ENCODE results near the gene KCNQ1.

KCNQ1 gene

DNA sequence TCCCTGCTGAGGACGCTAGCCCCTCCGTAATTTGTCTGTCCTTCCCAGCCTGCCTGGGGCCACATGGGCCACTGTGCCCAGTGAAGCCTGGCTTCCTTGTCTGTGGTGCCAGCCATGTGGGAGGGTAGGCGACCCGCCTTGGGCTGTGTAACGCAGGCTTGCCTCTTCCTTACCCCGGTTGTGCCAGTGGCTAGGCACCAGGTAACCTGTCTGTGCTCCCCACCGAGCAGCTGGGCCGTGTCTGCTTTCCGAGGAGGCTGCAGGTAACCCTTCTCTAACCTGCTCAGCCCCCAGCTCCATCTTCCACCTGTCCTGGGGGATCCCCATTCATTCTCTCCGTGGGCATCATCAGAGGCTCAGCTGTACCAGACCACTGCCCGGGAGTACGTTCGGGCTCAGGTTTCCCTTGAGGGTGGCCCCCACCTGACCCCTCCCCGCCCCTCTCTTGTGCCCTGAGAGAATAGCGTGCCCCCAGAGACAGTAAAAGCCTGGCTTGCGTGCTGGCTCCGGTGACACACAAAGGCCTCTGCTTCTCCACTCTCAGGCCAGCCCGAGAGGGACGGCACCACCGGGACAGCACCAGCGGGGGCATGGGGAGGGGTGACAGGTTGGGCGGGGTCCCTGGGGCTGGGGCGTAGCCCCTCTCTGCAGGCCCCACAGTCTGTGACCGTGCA is 361.7 kb downstream of the KCNQ1 start:
- no peaks in the 10 kb centered on the region for H3K79me2 ChIP-seq (ENCODE audit: control insufficient read depth, insufficient read depth, low read length, unreplicated experiment)
- no peak overlapping the region for H3K27ac ChIP-seq (ENCODE audit: low read depth, low read length)
- no peaks in the 10 kb centered on the region for H3K36me3 ChIP-seq (ENCODE audit: insufficient read depth, low read length)
- peaks cover 3% of the 10 kb centered on the region for H3K4me1 ChIP-seq (ENCODE audit: control insufficient read depth, insufficient read depth, low read length, unreplicated experiment)
- H3K4me3 ChIP-seq (ENCODE audit: low read depth, low read length) = no peak overlapping the region
- H2AFZ ChIP-seq (ENCODE audit: low read length, unreplicated experiment) = no peak overlapping the region
- H3K27me3 ChIP-seq (ENCODE audit: insufficient read depth, low read length) = peaks cover 24% of the 10 kb centered on the region

DNA sequence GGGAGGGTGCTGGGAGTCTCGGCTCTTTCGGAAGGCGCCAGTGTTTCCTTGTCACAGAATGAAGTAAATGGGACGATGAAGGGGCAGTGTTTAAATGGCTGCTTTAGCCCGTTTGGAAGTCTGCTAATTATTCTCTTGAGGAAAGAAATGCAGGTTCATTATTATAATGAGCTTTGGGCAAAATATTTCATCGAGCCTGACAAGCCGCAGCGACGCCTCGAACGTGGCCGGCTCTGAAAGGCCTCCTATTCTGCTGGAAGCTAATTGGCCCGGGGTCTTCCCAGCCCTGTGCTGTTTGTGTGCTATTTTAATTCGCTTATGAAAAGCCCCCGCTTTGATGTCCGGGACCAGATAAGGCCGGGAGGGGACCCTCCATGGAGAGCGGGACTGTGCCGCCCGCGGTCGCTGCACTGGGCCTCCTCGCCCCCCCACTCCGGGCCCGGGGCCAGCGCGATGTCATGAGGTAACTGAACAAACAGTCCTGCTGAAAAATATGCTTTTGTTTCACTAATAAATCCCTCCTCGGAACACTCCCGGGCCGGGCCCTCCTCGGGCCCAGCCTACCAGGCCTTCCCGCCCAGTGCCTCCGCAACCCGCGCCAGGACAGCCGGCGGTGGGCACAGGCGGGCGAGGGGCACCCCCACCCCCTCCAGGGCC is 362.3 kb downstream of the KCNQ1 start:
- Histone ChIP-seq H3K27ac (ENCODE audit: low read depth, low read length) (no peak overlapping the region), H3K4me1 (ENCODE audit: control insufficient read depth, insufficient read depth, low read length, unreplicated experiment) (peaks cover 3% of the 10 kb centered on the region), H2AFZ (ENCODE audit: low read length, unreplicated experiment) (no peak overlapping the region), H3K36me3 (ENCODE audit: insufficient read depth, low read length) (no peaks in the 10 kb centered on the region), H3K27me3 (ENCODE audit: insufficient read depth, low read length) (peaks cover 24% of the 10 kb centered on the region), H3K4me3 (ENCODE audit: low read depth, low read length) (no peak overlapping the region), H3K79me2 (ENCODE audit: control insufficient read depth, insufficient read depth, low read length, unreplicated experiment) (no peaks in the 10 kb centered on the region)

DNA sequence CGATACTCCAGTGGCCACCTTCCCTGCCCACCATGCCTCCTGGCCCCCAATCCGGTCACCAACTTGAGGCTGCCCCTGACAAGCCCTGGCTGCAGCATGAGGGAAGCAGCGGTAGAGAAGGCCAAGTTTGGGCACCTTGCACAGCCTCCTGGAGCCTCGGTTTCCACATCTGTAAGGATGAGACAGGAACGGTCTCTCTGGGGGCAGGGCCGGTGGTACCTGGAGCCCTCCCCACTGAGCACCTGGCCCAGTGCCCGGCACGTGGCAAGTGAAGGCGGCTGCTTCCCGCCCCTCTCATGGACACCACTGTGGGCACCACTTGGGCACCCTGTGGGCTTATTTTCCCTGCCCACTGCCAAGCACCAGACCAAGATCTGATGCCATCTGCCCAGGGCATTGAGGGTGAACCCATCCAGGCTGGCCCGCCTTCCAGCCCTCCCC is 363.0 kb downstream of the KCNQ1 start:
- Histone ChIP-seq H3K27me3 (ENCODE audit: insufficient read depth, low read length) (peaks cover 24% of the 10 kb centered on the region), H3K4me1 (ENCODE audit: control insufficient read depth, insufficient read depth, low read length, unreplicated experiment) (peaks cover 10% of the 10 kb centered on the region), H3K27ac (ENCODE audit: low read depth, low read length) (no peak overlapping the region), H3K36me3 (ENCODE audit: insufficient read depth, low read length) (no peaks in the 10 kb centered on the region), H3K4me3 (ENCODE audit: low read depth, low read length) (no peak overlapping the region), H3K79me2 (ENCODE audit: control insufficient read depth, insufficient read depth, low read length, unreplicated experiment) (no peaks in the 10 kb centered on the region), H2AFZ (ENCODE audit: low read length, unreplicated experiment) (no peak overlapping the region)

DNA sequence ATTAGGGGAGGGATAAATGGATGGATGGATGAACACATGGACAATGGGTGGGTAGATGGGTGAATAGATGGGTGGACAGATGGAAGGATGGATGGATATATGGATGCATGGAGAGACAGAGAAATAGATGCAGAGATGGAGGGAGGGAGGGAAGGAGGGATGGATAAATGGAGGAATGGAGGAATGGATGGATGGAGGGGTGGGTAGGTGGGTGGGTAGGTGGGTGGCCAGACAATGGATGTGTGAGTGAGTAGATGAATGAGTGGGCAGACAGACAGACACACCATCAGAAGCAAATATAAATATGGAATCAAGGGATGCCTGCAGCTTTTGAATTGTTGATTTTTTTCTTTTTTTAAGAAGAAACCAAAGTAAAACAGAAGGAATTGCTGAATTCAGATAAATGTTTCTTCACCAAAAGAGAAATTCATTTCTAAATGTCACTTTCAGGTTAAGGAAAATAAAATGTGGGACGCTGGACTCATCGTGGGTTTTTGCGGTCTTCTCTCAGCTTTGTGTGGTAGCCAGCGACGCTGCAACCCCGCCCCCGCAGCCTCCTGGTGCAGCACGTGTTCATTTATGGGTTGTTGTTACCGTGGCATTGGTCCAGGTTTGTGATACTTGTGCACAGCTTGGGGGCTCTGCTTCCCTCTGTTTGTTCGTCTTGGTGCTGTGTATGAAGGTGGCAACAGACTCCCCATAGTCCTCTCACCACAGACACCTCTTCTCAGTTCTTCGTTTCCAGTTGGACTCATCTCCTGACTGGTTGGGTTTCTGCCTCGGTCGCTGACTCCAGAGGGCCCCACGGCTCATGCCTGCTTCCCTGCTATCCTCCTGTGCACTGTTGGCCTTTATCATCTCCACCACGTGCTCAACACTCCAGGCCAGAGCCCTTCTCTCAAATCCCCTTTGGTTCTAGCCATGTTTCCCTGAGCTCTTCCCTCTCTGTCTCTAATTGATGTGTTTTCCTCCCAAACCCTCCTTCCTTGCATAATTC is 364.3 kb downstream of the KCNQ1 start:
- Histone ChIP-seq H3K4me1 (ENCODE audit: control insufficient read depth, insufficient read depth, low read length, unreplicated experiment) (peaks cover 12% of the 10 kb centered on the region), H2AFZ (ENCODE audit: low read length, unreplicated experiment) (no peak overlapping the region), H3K4me3 (ENCODE audit: low read depth, low read length) (no peak overlapping the region), H3K27ac (ENCODE audit: low read depth, low read length) (no peak overlapping the region), H3K27me3 (ENCODE audit: insufficient read depth, low read length) (peaks cover 24% of the 10 kb centered on the region), H3K79me2 (ENCODE audit: control insufficient read depth, insufficient read depth, low read length, unreplicated experiment) (no peaks in the 10 kb centered on the region), H3K36me3 (ENCODE audit: insufficient read depth, low read length) (no peaks in the 10 kb centered on the region)

DNA sequence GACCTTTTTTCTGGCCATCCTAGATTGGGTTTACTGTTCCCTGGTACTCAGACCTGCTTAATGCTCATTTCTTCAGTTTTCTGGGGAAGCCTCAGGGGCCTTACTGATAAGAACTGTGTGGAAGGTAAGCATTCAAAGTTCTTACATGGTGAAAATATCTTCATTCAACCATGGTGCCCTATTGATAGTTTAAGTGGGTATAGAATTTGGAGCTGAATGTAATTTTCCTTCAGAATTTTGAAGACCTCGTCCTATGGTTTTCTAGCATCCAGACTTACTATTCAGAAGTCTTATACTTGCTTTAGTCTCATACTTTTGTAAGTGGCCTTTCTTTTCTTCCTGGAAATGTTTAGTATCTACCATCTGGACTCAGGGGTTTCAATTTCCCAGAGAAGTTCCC is 365.0 kb downstream of the KCNQ1 start:
- Histone ChIP-seq H3K79me2 (ENCODE audit: control insufficient read depth, insufficient read depth, low read length, unreplicated experiment) (no peaks in the 10 kb centered on the region), H2AFZ (ENCODE audit: low read length, unreplicated experiment) (no peak overlapping the region), H3K36me3 (ENCODE audit: insufficient read depth, low read length) (no peaks in the 10 kb centered on the region), H3K4me1 (ENCODE audit: control insufficient read depth, insufficient read depth, low read length, unreplicated experiment) (peaks cover 12% of the 10 kb centered on the region), H3K27me3 (ENCODE audit: insufficient read depth, low read length) (peaks cover 24% of the 10 kb centered on the region), H3K27ac (ENCODE audit: low read depth, low read length) (no peak overlapping the region), H3K4me3 (ENCODE audit: low read depth, low read length) (no peak overlapping the region)

DNA sequence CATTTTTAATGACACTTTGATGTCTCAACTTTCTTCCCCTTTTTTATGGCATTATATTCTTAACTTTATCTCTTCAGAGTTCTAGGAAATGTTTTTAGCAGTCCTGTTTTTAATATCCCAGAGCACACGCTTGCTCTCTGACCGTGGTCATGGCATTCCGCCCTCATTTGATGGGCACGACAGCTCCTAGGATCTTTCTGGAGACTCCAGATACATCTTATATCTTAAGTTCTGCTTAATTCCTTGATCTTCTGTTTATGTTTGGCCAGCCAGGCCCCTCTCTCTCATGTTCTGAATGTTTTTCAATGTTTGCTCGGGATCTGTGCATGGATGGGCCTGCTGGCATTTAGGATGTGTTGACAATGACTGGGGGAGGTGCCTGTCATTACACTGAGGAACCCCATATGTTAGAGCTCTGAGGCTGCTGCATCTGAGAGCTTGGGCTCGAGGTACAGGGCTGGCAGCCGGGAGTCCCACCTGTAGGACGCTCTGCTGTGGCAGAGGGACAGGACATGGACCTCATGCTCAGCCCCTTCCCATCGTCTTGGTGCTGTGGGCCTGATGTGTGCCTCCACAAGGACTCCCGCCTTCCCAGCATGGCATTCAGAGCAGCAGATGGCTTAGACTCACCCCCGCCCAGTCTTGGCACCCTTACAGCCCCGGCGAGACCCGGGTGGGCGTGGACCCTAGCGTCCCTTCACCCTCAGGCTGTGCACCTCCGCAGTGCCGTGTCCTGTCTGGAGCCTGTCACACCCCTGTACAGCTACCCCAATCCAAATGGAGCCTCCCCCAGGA is 365.8 kb downstream of the KCNQ1 start:
- no peaks in the 10 kb centered on the region for H3K36me3 ChIP-seq (ENCODE audit: insufficient read depth, low read length)
- peaks cover 10% of the 10 kb centered on the region for H3K4me1 ChIP-seq (ENCODE audit: control insufficient read depth, insufficient read depth, low read length, unreplicated experiment)
- peaks cover 24% of the 10 kb centered on the region for H3K27me3 ChIP-seq (ENCODE audit: insufficient read depth, low read length)
- no peak overlapping the region for H2AFZ ChIP-seq (ENCODE audit: low read length, unreplicated experiment)
- H3K27ac ChIP-seq (ENCODE audit: low read depth, low read length) = no peak overlapping the region
- no peaks in the 10 kb centered on the region for H3K79me2 ChIP-seq (ENCODE audit: control insufficient read depth, insufficient read depth, low read length, unreplicated experiment)
- H3K4me3 ChIP-seq (ENCODE audit: low read depth, low read length) = no peak overlapping the region

DNA sequence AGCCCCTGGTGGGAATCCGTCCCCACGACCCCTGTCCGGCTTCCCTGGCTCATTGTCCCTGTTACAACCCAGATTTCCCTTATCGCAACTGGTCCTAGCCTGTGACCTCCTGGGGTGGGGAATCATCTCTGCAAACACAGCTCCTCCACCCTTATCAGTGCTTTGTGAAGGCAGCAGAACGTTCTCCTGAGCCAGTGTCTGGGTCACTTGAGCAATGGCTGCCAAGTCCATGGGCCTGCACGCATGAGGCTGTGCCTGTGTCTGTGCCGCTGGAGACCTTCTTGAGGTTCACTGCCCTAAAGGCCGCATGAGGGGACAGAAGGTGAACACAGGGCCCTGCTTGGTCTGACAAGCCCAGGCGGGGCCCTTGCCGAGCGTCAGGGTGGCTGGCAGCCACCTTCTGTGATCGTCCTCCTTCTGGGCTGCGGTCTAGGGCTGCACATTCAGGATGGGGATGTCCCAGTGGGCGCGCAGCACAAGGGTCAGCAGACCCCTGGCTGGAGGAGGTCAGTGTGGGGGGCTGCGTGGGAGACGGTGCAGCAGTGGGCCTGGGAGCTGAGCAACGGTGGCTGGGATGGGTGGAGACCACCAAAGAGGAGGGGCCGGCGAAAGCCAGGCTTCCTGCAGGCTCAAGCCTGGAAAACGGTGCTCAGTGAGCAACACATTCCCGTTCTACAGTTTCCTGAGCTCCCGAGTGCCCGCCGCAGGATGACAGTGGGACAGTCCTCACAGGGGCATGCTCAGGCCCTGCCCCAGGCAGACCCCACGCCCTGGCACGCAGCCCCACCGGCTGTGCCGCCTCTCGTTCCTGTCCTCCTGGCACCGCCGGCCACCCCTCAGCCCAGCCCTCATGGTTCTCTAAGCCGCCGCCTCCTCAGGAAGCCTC is 366.6 kb downstream of the KCNQ1 start:
- H3K27ac ChIP-seq (ENCODE audit: low read depth, low read length) = no peak overlapping the region
- peaks cover 9% of the 10 kb centered on the region for H3K4me1 ChIP-seq (ENCODE audit: control insufficient read depth, insufficient read depth, low read length, unreplicated experiment)
- no peak overlapping the region for H2AFZ ChIP-seq (ENCODE audit: low read length, unreplicated experiment)
- H3K4me3 ChIP-seq (ENCODE audit: low read depth, low read length) = no peak overlapping the region
- peaks cover 24% of the 10 kb centered on the region for H3K27me3 ChIP-seq (ENCODE audit: insufficient read depth, low read length)
- no peaks in the 10 kb centered on the region for H3K79me2 ChIP-seq (ENCODE audit: control insufficient read depth, insufficient read depth, low read length, unreplicated experiment)
- H3K36me3 ChIP-seq (ENCODE audit: insufficient read depth, low read length) = no peaks in the 10 kb centered on the region

DNA sequence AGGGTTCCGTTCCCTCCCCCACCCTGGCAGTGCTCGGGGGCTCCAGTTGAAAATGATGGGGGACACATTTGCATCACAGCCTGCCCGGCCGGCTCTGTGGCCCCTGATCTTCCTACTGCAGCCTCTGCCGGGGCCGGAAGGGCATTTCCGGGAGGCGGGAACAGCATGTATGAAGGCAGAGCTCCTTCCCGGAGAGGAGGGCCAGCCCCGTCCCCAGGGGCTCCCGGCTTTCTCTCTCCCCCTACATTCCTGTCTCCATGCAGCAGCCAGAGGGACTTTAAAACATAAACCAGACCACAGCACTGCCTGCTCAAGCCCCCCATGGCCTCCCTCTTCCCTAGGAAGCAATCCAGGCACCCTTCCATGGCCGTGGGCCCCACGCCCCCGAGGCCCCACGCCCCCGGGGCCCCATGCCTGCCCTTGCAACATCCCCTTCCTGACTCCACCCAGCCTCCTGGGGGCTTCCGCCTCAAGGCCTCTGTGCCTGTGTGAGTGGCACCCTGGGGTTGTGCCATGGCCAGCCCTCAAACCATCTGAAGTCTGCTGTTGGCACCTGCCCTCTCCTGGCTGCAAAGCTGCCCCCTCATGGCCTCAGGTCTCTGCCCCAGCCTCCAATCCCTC is 367.7 kb downstream of the KCNQ1 start:
- H3K27ac ChIP-seq (ENCODE audit: low read depth, low read length) = no peak overlapping the region
- no peaks in the 10 kb centered on the region for H3K36me3 ChIP-seq (ENCODE audit: insufficient read depth, low read length)
- peaks cover 13% of the 10 kb centered on the region for H3K4me1 ChIP-seq (ENCODE audit: control insufficient read depth, insufficient read depth, low read length, unreplicated experiment)
- H3K79me2 ChIP-seq (ENCODE audit: control insufficient read depth, insufficient read depth, low read length, unreplicated experiment) = no peaks in the 10 kb centered on the region
- H2AFZ ChIP-seq (ENCODE audit: low read length, unreplicated experiment) = no peak overlapping the region
- H3K27me3 ChIP-seq (ENCODE audit: insufficient read depth, low read length) = peaks cover 17% of the 10 kb centered on the region
- peak overlapping the region; percentile 54; the same call in 1 of the 2 replicates for H3K4me3 ChIP-seq (ENCODE audit: low read depth, low read length)

DNA sequence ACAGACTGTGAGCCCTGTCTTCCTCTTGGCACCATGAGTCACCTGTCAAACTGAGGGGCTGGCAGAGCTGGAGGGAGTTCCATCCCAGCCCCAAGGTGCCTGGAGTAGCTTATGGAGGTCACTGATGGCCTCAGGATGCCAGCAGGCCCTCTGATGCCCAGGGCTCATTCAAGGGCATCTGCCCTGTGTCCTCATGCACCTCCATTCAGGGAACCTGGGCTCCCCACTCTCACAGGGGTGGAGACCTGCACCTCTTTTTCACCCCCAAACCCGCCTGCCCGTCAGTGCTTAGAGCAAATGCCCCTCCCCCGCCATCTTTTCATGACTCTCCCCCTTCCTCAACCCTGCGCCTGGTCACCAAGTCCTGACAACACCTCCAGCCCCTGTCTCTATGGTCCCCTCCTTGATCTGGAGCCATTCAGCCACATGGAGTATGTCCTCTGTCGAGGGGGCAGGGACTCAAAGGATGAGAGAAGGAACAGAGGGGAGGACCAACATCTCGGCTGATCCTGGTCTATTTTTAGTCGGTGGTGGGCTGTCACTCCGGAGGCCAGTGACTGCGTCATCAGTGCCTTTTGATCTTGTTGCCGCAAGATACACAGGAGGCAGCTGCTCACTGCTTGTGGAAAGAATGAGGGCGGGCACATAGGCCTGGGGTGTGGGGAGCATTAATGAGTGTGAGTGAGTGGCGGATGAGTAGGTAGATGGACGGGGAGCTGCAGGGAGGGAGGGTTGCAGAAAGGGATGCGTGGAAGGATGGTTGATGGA is 368.5 kb downstream of the KCNQ1 start:
- Histone ChIP-seq H3K4me3 (ENCODE audit: low read depth, low read length) (no peak overlapping the region), H3K27ac (ENCODE audit: low read depth, low read length) (no peak overlapping the region), H2AFZ (ENCODE audit: low read length, unreplicated experiment) (no peak overlapping the region), H3K4me1 (ENCODE audit: control insufficient read depth, insufficient read depth, low read length, unreplicated experiment) (peaks cover 14% of the 10 kb centered on the region), H3K79me2 (ENCODE audit: control insufficient read depth, insufficient read depth, low read length, unreplicated experiment) (no peaks in the 10 kb centered on the region), H3K36me3 (ENCODE audit: insufficient read depth, low read length) (no peaks in the 10 kb centered on the region), H3K27me3 (ENCODE audit: insufficient read depth, low read length) (peaks cover 9% of the 10 kb centered on the region)

Data from ACC112 (cell line).